ENCODE measurements around the gene ZMYND10. TPM values are rescaled to one million over a fixed set of nuclear protein-coding genes. Genes with fewer than 3 reads are reported as not detected.

Gene ZMYND10
- total and polyA plus RNA-seq, 9 of the 15 experiments (the other 6 are each of a cell fraction or from before 2014, with no cell fraction given): 0.20 to 2.8 (median 0.70) TPM

- TF ChIP-seq ZNF277 (CRISPR knock-in tag; IDR thresholded peaks at IDR 0.05; ENCODE audit: borderline replicate concordance): no peak
- TF ChIP-seq ZNF140 (CRISPR knock-in tag; IDR thresholded peaks at IDR 0.05): no peak
- TF ChIP-seq ZC3H8 (IDR thresholded peaks at IDR 0.05): no peak
- TF ChIP-seq ZNF3 (CRISPR knock-in tag; IDR thresholded peaks at IDR 0.05): no peak
- no peak for TF ChIP-seq RBM34 (IDR thresholded peaks at IDR 0.05; ENCODE audit: borderline replicate concordance, insufficient read depth, low read length)
- TF ChIP-seq RBFOX2 (IDR thresholded peaks at IDR 0.05; ENCODE audit: low read depth, low read length): 0 out of 2 replicates have a peak, but pooled peaks have one; percentile 63
These were observed 24.6 kb downstream of the ZMYND10 start (continued) for GRCh38 chr3:50320853-50321335.

GRCh38 chr3:50319894-50320625, 25.5 kb downstream of the ZMYND10 start:
- FAIRE-seq (peak; percentile 32), ATAC-seq (no peak), DNase-seq (ENCODE audit: extremely low read depth in 1 of 4, low spot score in 3 of 4) (no peak)
- Histone ChIP-seq H3K9me3 (replicated peaks; ENCODE audit: control insufficient read depth, insufficient read depth, low read depth, low read length) (no peaks in the 10 kb centered on the region), H3K4me1 (replicated peaks in 1 of 2; ENCODE audit: control insufficient read depth in 2 of 2, insufficient read depth in 2 of 2, low read length in 2 of 2) (peaks cover 36 to 80% of the 10 kb centered on the region in 2 experiments), H3K4me2 (ENCODE audit: insufficient read depth, low read length) (peak overlapping the region; percentile 90), H3K36me3 (ENCODE audit: control insufficient read depth, insufficient read depth, low read length) (peaks cover 29% of the 10 kb centered on the region; the same call in 2 of the 3 replicates), H3K79me2 (ENCODE audit: control insufficient read depth, insufficient read depth, low read length) (peaks cover 22% of the 10 kb centered on the region), H3K27ac (ENCODE audit: extremely low read depth, low read depth, low read length) (peak overlapping the region; percentile 100; the same call in 1 of the 3 replicates), H3K4me3 (peak overlapping the region; percentile 81), H2AFZ (ENCODE audit: low read depth, low read length) (no peak overlapping the region), H3K27me3 (ENCODE audit: control insufficient read depth in 2 of 2, insufficient read depth in 2 of 2, low read length in 2 of 2) (no peaks in the 10 kb centered on the region), H3K9ac (ENCODE audit: insufficient read depth in 1 of 2, low read depth in 2 of 2, low read length in 2 of 2) (peak overlapping the region; percentile 98), H3K9me1 (ENCODE audit: control insufficient read depth, insufficient read depth, low read length) (no peaks in the 10 kb centered on the region), H4K20me1 (replicated peaks; ENCODE audit: control insufficient read depth, insufficient read depth, low read length) (no peaks in the 10 kb centered on the region)
- ChIA-PET CTCF (ENCODE audit: low intra/inter-chr PET ratio) (no interaction called here), POLR2A (interaction anchor here (0.9 to 1.2 kb wide), 3 partner anchors 8 to 58 kb away, joined by 4 to 5 read pairs (median 4); partner anchors contain the start of gene TUSC2)
- no TSS peak for BruUV-seq (replicated peaks)
- intact Hi-C loops (cut with micrococcal nuclease) (no loop called here), in situ Hi-C loops (cut with MboI) (no loop called here)
- WGBS (ENCODE audit: insufficient coverage, low coverage, missing lambda C conversion rate): 76% methylated on average over 19 of the region's 29 CpGs
- TF ChIP-seq ETV5 (CRISPR knock-in tag; IDR thresholded peaks at IDR 0.05; ENCODE audit: low read depth) (0 out of 2 replicates have a peak, but pooled peaks have one; percentile 2), KLF16 (IDR thresholded peaks at IDR 0.05) (no peak), SMARCE1 (IDR thresholded peaks at IDR 0.05) (no peak), ZNF253 (CRISPR knock-in tag; conservative IDR thresholded peaks at IDR 0.05) (no peak), ZFP36 (IDR thresholded peaks at IDR 0.05; ENCODE audit: low read depth, low read length, partially characterized antibody) (no peak), KDM1A (IDR thresholded peaks at IDR 0.05) (no peak), CGGBP1 (CRISPR knock-in tag; IDR thresholded peaks at IDR 0.05) (no peak), ZBTB33 (CRISPR knock-in tag; IDR thresholded peaks at IDR 0.05) (peak; percentile 80; the same call in 1 of the 2 replicates), CBX8 (IDR thresholded peaks at IDR 0.05; ENCODE audit: borderline replicate concordance, extremely low read depth, low read depth, low read length, poor library complexity, severe bottlenecking) (no peak)

Measured in K562 (cell line).